Stomach (tissue), 4 donors: ENCODE measurements around the gene GAREM2.

Experiments
- EP300 ChIP-seq: sonication (generic); formaldehyde crosslinking; IDR thresholded peaks from one replicate; pipeline ENCODE4 v1.6.1; 2017; ENCODE audit warnings: antibody characterized with exemption
- POLR2AphosphoS5 ChIP-seq, 3 donors: sonication (generic); formaldehyde crosslinking; IDR thresholded peaks; one replicate each; pipeline ENCODE4 v1.6.1; 2016; ENCODE audit warnings: antibody characterized with exemption in 3 of 3
- TF ChIP-seq, protein P1 (sequence below), 7 experiments: fragments of 450-650 bp in 4 of 7; fragments of 200-600 bp in 3 of 7; sonication (generic) in 3 of 7; IDR thresholded peaks; one replicate each; pipeline ENCODE4 v1.5.1; 2016 to 2019; ENCODE audit warnings: antibody characterized with exemption in 7 of 7, control low read depth in 2 of 7, mild to moderate bottlenecking in 1 of 7

DNA sequence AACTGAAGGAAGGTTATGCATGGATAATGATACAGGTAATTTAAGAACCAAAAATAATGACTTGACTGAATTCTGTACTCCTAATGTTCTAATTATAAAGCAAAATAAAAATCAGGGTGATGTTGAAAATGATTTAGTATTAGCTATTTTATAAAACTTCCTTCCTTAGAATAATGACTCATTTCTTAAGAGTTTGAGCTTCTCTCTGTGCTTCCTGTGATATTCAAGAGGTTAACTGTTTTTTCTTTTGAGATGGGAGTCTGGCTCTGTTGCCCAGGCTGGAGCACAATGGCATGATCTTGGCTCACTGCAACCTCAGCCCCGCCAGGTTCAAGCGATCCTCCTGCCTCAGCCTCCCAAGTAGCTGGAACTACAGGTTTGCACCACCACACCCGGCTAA, 56.7 kb downstream of the GAREM2 start:
- TF ChIP-seq, protein P1, sequence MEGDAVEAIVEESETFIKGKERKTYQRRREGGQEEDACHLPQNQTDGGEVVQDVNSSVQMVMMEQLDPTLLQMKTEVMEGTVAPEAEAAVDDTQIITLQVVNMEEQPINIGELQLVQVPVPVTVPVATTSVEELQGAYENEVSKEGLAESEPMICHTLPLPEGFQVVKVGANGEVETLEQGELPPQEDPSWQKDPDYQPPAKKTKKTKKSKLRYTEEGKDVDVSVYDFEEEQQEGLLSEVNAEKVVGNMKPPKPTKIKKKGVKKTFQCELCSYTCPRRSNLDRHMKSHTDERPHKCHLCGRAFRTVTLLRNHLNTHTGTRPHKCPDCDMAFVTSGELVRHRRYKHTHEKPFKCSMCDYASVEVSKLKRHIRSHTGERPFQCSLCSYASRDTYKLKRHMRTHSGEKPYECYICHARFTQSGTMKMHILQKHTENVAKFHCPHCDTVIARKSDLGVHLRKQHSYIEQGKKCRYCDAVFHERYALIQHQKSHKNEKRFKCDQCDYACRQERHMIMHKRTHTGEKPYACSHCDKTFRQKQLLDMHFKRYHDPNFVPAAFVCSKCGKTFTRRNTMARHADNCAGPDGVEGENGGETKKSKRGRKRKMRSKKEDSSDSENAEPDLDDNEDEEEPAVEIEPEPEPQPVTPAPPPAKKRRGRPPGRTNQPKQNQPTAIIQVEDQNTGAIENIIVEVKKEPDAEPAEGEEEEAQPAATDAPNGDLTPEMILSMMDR (IDR thresholded peaks at IDR 0.05): no peak
- TF ChIP-seq POLR2AphosphoS5 (IDR thresholded peaks at IDR 0.05) (no peak), EP300 (no peak)
